GM18498 (cell line): ENCODE results near the gene MMP11.

Experiments
- ATAC-seq: cut with Tn5 transposase; IDR thresholded peaks from one replicate; pipeline ENCODE4 v1.9.1; 2021; ENCODE audit warnings: mild to moderate bottlenecking, moderate library complexity; ENCODE audit not compliant: unreplicated experiment

Gene MMP11

DNA sequence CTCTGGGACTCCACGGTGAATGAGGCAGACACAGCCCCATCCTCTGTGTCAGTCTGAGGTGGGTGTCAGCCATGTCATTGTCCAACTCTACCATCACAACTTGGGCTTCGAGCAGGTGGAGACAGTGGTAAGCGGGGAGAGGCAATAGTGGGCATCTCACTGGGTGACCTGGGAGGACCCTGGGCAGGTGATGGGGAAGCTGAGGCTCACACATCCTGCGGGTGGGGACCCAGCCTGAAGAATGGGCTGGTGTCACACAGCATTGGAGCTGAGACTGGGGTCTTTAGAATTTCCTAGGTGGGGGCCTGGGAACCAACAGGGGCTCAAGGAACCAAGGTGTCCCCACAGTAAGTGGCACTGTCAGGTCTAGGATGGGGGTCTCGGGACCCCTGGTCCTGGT lies 7.1 kb downstream of the MMP11 start:
- no peak for ATAC-seq

DNA sequence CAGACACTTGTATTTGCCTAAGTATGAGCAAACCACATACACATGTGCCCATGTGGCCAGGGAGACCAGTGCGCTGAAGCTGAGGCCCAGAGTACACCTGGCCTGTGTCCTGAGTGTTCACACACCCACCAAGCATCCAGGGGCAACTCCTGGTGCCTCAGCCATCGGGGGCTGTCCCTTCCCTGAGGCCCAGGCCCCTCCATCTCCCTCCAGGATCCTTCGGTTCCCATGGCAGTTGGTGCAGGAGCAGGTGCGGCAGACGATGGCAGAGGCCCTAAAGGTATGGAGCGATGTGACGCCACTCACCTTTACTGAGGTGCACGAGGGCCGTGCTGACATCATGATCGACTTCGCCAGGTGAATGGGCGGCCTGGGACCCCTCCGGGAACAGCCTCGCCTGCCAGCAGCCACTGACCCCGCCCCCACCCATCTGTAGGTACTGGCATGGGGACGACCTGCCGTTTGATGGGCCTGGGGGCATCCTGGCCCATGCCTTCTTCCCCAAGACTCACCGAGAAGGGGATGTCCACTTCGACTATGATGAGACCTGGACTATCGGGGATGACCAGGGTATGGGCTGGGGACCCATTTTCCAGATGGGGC lies 7.6 kb downstream of the MMP11 start:
- no peak for ATAC-seq

DNA sequence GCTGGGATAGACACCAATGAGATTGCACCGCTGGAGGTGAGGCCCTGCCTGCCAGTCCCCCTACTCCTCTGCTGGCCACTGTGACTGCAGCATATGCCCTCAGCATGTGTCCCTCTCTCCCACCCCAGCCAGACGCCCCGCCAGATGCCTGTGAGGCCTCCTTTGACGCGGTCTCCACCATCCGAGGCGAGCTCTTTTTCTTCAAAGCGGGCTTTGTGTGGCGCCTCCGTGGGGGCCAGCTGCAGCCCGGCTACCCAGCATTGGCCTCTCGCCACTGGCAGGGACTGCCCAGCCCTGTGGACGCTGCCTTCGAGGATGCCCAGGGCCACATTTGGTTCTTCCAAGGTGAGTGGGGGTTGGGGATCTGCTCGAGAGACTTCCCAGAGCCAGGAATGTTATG lies 8.4 kb downstream of the MMP11 start:
- ATAC-seq = no peak

DNA sequence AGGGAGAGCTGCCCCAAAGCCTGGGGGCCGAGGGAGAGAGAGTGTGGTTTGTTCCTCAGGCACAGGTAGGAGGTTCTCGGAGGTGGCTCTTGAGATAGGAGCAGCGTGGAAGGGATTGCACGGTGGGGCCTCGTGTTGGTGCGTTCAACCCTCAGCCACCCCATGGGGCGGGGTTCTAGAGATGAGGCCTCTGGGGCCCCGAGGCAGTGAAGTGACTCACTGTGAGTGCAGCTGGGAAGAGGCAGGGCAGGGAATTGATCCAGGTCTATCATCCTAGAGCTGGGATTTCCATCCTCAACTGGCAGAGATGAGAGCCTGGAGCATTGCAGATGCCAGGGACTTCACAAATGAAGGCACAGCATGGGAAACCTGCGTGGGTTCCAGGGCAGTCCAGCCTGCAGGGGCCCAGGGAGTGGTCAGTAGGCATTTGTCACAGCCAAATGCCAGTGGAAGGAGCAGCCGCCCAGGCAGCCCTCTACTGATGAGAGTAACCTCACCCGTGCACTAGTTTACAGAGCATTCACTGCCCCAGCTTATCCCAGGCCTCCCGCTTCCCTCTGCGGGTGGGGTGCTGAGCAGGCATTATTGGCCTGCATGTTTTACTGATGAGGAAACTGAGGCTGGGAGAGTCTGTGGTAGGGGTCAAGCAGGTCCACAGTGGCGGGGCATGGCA lies 9.0 kb downstream of the MMP11 start:
- ATAC-seq = no peak

DNA sequence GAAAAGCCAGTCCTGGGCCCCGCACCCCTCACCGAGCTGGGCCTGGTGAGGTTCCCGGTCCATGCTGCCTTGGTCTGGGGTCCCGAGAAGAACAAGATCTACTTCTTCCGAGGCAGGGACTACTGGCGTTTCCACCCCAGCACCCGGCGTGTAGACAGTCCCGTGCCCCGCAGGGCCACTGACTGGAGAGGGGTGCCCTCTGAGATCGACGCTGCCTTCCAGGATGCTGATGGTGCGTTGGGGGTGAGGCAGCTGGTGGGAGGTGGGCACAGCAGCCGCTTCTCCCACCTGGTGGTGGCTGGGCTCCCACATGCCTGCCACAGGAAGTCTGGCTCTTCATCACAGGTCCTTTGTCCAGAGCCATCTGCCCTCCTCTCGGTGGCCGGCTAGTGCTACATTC lies 9.6 kb downstream of the MMP11 start:
- ATAC-seq = no peak

DNA sequence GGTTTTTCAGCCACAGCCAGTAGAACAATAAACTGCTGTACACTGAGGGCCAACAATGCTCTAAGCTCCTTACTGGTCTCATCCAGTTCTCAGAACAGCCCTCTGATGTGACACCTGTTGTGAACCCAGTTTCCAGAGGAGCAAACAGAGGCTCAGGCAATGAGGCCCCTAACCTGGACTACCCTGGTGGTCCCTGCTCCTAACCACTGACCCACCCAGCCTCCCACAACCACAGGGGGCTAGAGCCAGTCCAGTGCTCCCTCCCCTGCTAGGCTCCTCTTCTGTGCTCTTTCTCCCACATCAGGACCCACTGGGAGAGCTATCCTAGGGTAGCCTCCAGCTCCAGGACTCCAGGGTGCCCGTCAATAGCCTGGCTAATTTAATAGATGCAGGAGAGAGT lies 10.1 kb downstream of the MMP11 start:
- no peak for ATAC-seq

DNA sequence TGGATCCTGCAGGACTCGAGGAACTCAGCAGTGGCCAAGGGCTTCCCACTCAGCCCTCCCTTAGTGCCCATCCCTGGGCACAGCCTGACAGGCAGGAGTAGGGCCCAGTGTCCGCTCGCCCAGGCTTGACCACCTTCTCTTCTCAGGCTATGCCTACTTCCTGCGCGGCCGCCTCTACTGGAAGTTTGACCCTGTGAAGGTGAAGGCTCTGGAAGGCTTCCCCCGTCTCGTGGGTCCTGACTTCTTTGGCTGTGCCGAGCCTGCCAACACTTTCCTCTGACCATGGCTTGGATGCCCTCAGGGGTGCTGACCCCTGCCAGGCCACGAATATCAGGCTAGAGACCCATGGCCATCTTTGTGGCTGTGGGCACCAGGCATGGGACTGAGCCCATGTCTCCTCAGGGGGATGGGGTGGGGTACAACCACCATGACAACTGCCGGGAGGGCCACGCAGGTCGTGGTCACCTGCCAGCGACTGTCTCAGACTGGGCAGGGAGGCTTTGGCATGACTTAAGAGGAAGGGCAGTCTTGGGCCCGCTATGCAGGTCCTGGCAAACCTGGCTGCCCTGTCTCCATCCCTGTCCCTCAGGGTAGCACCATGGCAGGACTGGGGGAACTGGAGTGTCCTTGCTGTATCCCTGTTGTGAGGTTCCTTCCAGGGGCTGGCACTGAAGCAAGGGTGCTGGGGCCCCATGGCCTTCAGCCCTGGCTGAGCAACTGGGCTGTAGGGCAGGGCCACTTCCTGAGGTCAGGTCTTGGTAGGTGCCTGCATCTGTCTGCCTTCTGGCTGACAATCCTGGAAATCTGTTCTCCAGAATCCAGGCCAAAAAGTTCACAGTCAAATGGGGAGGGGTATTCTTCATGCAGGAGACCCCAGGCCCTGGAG lies 10.9 kb downstream of the MMP11 start:
- ATAC-seq = no peak

DNA sequence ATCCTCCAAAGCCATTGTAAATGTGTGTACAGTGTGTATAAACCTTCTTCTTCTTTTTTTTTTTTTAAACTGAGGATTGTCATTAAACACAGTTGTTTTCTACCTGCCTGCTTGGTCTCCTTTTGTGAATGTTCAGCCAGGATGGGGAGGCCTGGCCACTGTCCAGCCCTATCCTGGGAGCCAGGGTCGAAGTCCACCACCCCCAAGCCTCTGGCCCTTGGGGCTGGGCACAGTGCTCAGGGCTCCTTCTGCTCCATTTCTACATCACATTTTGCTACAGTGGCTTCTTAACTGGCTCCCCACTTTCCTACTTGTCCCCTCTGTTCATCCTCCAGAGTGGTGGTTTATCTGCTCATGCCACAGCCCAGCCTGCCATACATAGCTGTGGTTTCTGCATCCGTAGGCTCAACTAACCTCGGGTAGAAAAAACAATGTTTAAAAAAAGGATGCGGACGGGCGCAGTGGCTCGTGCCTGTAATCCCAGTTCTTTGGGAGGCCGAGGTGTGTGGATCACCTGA lies 11.6 kb downstream of the MMP11 start:
- ATAC-seq = no peak

DNA sequence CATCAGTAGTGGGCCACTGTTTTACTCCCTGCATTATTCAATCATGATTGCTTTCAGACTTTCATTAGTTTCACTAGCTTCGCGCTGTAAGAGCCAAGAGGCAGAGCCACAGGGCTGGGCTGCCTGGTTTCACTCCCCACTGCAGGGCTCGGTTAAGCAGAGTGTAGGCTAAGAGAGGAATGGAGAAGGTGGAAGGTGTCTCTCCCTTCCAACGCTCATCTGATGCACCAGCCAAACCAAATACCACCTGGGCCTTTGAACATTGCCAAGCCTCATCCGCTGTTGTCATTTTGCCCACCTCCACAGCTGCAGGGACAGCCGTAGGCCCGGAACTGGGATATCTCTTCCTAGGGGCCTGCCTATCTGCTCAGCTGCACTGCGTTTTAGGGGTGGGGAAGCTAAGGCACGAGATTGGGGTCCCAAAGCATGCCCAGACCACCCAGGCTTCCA lies 13.6 kb downstream of the MMP11 start:
- ATAC-seq = no peak

DNA sequence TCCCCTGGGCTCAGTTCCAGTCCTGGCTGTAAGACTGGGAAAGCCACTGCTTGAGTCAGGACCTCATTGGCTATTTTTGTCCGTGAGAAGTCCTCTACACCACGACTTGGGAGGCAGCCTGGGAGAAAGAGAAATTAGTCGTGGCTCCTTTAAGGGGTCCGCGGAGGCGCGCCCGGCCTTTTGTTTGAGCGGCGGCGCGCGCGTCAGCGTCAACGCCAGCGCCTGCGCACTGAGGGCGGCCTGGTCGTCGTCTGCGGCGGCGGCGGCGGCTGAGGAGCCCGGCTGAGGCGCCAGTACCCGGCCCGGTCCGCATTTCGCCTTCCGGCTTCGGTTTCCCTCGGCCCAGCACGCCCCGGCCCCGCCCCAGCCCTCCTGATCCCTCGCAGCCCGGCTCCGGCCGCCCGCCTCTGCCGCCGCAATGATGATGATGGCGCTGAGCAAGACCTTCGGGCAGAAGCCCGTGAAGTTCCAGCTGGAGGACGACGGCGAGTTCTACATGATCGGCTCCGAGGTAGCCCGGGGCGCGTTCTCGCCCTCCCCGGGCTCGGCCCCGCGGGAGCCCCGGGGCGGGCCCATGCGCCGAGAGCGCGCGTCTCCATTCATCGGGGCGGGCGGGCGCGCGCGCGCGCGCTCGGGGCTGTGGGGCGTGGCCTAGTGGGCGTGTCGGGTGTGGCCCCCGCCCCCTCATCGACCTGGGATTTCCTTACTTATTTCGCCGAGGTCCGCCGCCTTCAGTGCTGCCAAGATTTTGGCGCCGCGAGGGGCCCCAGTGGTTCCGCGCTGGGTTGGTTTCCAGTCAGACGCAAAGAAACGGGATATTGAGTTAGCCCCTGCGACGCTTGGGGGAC lies 14.3 kb downstream of the MMP11 start, which contains the start of gene SMARCB1:
Gene SMARCB1 (plus strand): TSS at position 215 of the 848 bp plus-strand sequence. CDS start 204 bp downstream, at position 419.
- ATAC-seq = peak; percentile 66

DNA sequence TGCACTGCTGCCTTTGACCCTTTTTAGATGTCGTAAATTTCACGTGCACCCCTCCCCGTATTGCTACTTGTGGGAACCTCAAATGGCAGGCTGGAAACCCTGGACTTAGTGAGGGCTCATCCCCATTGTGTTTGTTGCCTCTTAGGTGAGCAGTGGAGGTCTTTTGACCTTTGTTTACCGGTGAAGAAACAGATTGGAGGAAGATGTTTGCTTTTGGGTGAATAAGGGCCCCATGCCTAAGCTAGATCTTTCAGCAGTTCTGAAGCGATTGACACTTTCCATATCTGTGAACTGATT lies 14.9 kb downstream of the MMP11 start:
- no peak for ATAC-seq

DNA sequence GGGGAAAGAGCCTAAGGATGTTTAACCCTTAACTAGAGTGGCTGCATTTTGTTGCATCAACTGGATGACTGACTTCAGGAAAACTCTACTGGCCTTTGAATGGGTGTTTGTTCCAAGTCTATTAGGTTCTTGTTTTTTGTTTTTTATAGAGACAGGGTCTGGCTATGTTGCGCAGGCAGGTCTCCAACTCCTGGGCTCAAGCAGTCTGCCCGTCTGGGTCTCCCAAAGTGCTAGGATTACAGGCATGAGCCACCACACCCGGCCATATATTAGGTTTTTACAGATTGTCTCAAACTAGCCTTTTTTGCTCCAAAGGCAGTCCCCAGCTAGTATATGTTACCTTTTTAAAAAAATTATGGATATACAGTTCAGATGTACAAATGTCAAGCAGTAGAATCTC lies 15.3 kb downstream of the MMP11 start:
- ATAC-seq = no peak

DNA sequence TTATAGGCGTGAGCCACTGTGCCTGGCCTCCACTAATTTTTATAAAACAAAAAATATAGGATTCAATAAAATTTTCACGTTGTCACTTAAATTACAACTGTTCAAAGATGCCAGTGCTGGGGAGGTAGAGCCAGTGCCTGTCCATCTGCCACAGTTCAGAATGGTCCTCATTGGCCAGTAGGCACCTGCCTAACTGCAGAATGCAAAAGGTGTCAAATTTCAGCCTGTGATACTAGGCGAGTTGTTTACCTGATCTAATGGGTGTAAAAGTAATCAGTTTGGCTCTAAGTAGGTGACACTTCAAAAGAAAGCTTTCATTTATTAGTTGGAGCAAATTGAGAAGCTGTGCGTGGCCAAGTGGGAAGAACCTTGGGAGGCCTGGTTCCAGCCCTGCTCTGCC lies 16.5 kb downstream of the MMP11 start:
- no peak for ATAC-seq

DNA sequence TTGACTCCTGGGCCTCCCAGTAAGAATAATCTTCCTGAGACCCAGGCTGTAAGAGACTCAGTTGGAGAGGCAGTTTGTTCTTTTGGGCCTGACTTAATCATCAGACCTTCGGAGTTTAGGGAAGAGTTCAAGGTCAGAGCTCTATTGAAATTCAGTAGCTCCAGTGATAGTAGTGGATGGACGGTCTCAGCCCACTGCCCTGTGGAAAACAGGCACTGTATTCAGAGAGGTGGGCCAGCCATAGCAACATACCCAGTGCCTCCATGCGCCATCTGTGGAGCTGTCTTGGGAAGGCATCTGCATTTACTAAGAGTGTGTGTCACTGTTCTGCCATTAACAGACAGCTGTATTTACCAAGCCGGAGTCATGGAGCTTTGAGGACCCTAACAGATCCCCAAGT lies 17.0 kb downstream of the MMP11 start:
- no peak for ATAC-seq

DNA sequence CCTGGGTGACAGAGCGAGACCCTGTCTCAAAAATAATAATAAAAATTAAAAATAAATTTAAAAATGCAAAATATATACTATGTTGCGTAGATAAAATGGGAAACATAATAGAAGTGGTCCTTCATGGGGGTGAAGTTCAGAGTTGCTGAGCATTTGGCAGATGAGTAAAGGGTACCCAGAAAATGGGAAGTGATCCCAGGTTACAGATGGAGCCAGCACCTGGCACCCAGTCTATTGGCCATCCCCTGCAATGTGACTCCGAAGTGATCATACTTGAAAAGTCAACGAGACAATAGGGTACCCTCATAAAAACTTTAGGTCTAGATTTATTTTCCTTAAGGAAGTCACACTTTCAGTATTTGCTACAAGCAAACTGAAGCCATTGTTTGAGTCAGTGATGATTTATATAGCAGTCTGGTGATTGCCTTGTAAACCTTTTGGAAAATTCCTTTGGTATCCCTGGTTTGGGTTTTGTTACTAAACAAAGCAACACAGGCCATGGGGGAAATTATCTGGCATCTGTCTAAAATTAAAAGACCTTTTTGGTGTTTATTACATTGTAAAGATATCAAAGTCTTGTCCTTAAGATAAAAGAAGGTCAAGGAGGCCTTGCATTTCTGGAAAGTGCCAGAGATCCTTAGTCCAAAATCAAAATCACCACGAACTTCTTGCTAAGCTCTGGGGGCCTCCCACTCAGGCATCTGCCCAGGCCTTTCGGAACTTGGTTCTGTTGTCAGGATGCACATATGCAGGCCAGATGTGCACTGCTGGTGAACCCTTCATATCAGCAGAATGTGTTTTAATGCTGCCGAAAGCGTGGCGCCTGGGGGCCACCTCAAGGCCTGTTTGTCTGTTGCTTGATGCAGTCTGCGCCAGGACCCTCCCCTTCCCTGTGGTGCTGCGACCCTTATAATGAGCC lies 18.4 kb downstream of the MMP11 start:
- no peak for ATAC-seq

DNA sequence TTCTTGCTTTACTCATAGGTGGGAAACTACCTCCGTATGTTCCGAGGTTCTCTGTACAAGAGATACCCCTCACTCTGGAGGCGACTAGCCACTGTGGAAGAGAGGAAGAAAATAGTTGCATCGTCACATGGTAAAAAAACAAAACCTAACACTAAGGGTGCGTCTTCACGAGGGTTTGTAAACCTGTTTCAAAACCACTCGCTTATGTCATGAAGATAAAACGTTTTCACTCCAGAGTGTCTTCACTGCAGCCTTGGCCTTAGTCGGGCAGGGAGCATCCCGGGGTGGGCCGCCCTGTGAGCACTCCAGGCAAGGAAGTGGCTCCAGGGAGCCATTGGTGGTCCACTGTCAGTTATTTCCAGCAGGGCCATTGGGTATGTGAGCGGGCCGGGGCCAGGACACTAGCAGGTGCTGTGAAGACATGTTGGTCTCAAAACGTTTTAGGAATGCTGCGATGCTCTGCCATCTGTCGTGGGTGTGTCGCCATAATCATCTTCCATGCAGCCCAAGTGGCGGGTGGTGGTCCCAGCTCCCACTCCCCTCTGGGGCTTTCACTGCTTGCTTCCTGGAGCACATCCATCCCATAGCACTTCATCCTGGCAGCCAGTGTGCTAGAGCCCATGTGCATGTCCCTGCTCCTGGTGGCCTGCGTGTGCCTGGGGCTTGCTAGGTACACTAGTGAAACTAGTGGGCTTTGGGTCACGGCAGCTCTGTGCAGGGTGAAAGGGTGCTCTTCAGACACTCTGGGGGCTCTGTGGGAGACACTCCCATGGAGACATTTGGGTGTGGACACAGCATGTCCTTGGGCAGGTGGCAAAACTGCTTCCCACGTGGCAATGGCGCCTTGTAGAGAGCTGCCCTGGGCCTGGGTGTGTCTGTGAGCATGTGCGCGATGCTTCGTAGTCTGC lies 19.3 kb downstream of the MMP11 start:
- no peak for ATAC-seq

DNA sequence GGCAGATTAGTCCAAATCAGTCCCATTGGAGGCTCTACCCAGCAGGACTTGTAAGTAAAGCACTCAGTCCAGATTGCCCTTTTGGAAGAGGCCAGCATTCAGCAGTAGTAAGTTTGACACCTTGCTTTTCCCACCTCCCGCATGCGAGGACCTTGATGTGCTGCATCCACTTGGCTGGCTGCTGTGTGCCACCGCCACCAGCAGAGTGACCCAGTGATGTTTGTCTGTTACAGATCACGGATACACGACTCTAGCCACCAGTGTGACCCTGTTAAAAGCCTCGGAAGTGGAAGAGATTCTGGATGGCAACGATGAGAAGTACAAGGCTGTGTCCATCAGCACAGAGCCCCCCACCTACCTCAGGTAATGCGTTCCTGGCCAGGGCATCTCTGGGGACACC lies 20.7 kb downstream of the MMP11 start:
- ATAC-seq = no peak

DNA sequence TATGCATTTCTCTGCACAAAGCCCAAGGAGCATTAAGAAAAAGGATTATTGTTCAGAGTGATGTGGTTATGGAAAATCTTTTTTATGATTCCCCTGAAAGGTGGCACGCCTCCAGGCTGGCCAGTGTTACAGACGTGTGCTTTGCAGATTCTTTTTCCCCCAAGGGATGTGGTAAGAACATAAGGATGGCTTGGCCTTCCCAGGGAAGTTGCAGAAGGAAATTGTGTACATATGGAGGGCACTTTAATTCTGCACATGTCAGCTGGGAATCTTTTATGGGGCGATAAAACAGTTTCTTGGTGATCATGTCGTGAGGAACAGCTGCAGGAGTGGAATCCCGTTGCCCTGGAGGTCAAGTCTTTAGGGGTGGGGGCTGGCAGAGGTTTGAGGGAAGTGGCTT lies 23.8 kb downstream of the MMP11 start:
- ATAC-seq = no peak
